GM19193 (cell line): ENCODE data around the gene MELTF.

Source experiments
- POLR2A ChIP-seq: IDR thresholded peaks from 4 replicates; pipeline ENCODE4 v1.6.1; 2011; ENCODE audit not compliant: insufficient read depth, insufficient read length; ENCODE audit errors: extremely low read depth

The MELTF gene

DNA sequence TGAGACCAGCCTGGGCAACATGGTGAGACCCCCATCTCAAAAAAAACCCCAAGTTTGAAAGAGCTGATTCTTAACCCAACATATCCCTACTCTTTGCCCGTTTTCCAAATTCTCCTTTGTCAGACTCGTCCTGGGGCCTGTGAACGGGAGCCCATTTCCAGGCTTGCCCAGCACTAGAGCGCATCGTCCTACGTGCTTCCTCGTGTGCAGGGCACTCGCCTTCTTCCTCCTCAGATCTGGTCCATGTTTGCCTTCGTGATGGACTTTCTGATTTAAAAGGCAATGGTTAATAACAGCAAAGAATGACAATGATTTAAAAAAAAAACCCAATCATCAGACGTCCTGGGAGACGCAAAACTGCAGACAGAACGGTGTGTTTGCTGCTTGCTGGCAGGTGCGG is 10.1 kb downstream of the MELTF start:
- no peak for TF ChIP-seq POLR2A

DNA sequence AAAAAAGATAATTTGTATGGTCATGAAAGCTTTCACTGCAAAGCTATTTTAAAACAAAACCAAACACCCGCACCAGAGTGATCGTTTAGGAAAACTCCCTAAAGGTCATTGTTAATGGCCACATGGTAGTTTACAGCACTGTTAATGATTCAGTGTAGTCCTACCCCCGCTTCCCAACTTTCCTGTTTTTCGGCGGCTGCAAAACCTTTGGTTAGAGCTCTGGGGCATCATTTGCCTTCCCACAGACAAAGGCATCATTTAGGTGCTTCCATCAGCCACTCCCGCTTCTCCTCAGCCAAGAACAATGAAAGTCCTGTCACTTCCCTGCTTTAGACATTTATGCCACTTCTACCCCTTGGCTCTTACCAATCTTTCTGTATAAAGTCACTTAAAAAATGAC is 10.6 kb downstream of the MELTF start:
- TF ChIP-seq POLR2A: no peak

DNA sequence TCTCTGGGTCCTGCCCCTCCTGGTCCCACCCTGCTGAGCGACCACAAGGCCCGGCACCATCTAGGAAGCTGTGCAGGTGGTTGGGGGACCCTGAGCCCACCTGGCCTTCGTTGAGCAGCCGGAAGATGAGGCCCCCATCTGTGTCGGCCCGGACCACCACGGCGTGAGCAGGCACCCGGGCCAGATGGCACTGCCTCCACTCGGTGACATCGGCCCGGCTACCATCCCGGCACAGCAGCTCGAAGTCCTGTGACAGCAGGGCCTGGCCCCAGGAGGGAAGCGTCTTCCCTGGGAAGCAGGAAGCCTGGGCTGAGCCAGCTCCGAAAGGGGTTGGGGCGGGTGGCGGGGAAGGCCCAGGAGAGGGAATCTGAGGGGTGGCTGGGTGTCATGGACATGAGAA is 12.6 kb downstream of the MELTF start:
- TF ChIP-seq POLR2A: no peak

DNA sequence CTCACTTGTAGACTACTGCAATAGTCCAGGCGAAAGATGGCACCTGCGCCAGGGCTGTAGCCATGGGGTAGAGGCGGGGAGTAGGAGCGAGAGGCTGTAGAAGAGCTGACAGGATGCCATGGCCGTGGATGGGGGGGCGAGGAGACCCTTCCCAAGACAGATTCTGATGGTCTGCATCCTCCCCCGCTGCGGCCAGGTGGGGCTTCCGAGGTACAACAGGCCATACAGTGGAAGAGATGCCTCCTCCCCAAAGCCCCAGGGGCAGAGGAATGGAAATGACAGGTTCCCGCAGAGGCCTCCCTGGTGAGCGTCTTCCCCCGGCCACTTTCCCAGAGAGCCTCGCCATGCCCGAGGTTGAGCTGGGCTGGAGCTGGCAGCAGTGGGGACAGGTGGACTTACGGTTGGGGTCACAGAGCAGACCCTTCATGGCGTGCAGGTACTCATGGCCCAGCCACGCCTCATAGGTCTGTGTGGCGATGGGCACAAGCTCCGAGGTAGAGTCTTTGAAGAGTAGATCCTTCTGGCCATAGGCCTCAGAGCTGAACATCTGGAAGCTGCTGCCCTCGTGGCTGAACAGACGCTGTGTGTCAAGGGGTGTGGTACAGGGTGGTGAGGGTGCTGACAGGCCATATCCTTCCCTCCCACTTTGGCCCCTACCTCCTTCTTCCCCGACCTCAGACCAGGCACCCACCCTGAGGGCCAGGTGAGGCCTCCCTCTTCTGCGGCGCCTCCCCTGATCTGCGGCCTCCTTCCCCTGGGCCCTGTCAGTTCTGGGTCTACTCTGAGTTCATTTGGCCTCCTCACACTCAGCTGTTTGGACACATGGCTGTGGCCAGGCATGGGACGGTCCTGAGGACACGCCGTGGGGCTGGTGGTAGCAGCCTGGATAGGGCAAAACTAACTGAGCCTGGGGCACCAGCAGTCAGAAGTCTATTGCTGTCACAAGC is 13.6 kb downstream of the MELTF start:
- no peak for TF ChIP-seq POLR2A

DNA sequence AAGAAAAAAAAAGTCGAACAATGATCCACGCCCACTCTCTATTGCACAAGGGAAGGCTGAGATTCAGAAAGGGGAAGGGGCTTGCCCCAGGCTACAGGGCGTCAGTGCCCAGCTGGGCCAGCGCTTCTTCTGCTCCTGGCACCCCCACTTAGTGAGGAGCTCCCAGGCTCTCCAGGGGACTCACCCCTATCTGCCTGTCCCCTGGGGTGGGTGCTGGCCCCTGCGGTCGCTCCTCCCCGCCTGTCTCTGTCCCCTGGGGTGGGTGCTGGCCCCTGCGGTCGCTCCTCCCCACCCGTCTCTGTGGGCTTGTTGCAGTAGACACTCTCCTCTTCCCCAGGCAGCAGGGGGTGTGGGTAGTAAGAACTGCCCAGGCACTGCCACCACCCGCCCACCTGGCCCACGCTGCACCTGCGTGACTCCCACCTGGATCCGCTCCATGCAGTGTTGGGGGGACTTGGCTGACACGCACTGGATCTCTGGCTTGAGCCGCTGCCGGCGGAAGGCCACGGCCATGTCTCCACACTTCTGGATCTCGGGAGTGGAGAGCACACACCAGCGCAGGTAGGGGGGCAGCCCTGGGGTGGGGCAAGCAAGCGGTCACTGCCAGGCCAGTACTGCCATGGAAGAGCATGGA is 14.6 kb downstream of the MELTF start:
- no peak for TF ChIP-seq POLR2A

DNA sequence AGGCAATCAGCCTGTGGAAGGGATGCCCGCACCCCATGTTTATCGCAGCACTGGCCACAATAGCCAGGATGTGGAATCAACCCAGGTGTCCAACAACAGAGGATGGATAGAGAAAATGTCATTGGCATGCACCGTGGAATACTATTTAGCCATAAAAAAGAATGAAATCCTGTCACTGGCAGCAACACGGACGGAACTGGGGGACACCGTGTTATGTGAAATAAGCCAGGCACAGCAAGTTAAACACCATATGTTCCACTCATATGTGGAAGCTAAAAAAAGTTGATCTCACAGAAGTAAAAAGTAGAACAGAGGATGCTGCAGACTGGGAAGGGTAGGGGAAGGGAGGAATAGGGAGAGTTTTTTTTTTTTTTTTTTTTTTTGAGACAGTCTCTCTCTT is 15.6 kb downstream of the MELTF start:
- TF ChIP-seq POLR2A: no peak

DNA sequence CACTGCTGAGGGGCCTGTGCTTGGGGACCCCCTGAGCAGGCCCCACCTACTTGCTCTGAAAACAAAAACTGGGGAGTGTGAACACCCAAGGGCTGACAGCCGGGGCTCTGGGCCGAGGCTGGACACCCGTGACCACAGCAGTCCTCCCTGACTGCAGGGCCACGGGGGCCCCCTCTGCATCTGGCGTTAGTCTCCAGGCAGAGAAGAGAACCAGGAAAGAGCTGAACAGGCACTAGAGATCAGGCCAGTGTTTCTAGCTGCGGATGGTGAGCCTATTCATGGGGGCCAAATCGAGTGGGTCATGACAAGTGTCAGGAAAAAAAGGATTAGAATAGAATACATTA is 17.1 kb downstream of the MELTF start:
- no peak for TF ChIP-seq POLR2A

DNA sequence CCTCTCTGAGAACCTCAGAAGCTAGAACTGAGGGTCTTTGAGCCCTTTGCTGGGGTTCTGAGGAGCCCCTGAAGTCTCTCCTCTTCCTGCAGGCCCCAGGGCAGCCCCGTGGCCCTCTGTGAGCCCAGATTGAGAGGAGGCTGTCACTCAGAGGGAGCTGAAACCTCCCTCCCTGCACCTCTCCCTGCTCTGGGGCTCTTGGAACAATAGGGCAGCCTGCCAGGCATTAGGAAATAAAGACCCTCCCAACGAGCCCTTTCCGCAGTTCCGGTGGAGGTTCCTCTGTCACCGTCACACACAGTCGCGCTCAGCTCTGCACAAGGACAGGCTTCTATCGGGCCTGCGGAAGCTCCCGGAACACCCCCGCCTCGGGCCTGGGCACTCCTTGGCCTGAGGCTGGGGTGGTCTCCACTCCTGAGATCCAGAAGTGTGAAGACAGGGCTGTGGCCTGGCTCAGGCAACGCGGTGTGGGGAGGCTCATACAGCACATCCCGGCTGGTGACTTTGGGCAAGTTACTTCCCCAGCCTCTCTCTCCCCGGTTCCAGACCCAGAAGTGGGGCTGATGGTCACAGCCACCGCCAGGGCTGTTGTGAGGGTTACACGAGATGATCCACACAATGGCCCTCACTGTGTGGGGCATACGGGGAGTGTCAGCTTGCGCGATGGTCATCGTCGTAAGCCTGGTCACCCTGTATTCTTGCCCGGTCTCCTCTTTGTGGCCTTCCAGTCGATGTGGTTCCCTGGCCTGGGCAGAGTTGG is 17.7 kb downstream of the MELTF start:
- no peak for TF ChIP-seq POLR2A

DNA sequence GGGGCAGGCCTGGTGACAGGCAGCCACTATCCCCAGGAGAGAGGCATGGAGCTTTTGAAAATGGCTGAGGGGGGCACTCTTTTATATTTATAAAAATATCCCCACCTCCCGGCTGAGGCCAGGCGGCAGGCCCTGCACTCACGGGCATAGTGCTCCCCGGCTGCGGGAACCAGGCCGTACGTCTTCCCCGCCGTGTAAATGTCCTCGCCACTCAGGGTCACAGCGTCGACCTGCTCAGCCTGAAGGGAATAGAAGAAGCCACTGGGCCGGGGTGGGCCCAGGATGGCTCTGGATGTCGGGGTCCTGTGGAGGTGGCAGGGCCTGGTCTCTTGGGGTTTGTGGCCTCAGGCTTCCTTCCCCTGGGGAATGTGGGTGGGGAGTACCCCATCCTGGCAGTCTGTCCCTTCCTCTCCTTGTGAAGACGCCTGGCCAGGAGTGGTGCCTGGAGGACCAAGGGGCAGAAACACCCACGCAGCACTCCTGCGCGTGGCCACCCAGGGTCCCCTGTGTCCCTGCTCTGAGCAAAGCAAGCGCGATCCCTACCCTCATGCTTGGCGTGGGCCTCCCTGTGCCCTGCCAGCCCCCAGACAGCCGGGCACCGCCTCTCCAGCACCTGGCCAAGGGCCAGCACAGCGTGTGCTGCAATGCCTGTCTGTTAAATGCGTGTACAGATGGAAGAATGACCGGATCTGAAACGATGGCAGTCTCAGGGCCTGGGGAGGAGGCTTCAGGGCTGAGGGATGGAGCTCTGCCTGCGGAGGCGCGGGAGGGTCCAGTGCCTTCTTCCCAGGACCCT is 18.9 kb downstream of the MELTF start:
- no peak for TF ChIP-seq POLR2A

DNA sequence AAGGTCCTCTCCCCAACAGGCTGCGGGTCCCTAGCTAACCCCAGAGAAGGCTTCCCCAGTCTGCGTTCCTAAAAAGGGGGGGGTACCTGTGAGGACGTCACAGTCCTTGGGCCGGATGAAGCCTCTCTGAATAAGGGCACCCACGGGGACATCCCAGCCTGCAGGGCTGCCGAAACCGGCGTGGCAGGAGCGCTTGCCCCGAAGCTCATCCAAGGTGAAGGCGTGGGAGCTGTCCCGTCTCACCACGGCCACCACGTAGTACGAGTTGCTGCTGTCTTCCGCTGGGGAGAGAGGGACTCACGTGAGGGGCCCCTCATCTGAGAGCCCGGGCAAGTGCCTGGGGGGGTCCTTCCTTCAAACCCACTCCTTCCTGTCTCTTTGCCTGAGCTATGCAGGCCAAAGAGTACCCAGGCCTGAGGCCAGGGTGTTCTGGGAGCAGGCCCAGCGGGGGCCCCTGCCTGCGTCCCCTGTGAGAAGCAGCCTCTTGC is 20.0 kb downstream of the MELTF start:
- no peak for TF ChIP-seq POLR2A

DNA sequence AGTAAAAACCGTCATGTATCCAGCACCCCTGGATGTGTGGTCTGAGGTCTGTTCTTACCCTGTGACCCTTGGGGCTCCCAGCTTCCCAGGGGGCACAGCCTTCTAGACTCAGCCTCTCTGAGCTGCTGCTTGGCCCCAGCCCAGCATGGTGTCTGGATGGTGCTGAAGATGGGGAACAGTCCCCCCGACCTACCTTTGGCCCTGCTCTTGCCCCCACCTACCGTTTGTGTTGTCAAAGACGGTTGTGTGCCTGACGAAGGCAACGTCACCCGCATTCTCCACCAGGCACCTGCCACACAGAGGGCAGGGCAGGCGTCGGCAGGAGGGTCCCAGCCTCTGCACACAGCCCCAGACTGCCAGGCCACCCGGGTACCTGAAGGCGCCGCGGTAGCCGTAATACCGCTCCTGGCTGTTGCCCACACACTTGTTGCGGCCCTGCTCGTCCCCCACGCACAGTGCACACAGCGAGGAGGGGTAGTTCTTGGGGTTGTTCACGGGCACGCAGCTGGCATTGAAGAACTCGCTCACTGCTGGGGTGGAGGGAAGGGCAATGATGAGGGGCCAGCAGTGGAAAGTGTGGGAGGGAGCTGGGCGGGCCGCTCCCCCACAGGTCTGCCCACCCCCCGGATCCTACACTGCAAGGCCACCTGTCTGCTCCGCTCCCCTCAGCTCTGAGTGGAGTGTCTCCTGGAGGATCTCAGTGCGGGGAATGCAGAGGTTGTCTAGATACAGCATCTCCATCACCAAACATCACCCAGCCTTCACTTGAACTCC is 21.0 kb downstream of the MELTF start:
- TF ChIP-seq POLR2A: no peak

DNA sequence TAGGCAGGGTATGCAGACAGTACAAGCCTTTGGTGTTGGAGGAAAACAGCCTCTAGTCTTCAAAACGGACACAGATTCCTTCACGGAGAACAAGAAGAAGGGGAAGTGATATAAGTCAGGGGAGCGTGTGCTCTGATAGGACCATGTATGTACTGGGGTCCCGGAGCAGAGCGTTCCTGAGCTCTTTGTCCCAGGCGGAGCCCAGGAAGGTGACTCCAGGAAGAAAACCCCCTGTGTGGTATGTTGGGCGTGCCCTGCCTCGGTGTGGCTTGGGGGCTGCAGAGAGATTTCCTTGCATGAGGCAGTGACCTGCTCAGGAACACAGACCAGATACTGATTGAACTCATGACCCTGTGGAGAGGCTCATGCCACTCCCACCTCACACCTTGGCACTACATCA is 21.7 kb downstream of the MELTF start:
- TF ChIP-seq POLR2A: no peak

DNA sequence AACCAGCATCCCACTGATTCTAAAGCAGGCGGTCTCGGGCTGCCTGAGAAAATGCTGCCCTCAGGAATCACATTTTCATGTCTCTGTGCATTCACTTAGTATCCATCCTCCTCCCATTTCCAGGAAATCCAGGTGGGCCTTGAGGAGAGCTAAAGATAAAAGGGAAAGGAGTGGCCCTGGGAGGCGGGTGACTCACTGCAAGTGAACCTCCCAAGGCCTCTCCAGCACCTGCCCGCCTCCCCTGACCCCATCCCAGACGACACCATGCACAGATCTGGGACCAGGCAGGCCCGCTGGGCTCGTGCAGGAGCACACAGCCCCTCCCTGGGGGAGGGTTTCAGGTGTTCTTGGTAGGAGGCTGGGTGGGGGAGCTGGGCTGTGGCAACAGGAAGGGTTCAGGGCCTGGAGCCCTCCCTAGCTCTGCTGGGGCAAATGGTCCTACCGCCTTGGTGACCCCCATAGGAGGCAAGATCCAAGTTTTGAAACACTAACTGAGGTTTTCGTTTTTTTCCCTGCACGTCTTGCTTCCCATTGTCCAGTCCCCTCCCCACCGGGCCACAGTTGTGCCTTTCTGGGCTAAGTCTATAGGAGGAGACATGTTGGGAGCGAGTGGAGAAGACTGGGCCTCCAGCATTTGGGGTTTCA is 22.2 kb downstream of the MELTF start:
- no peak for TF ChIP-seq POLR2A
